Measurements from ENCODE around the gene KCNMB1.
A peak's percentile ranks its signal among the peaks of the same experiment; 100 is the strongest.

Gene KCNMB1

GRCh38 chr5:170338933-170339779 is 50.0 kb downstream of the KCNMB1 start:
- no peak for DNase-seq

DNA sequence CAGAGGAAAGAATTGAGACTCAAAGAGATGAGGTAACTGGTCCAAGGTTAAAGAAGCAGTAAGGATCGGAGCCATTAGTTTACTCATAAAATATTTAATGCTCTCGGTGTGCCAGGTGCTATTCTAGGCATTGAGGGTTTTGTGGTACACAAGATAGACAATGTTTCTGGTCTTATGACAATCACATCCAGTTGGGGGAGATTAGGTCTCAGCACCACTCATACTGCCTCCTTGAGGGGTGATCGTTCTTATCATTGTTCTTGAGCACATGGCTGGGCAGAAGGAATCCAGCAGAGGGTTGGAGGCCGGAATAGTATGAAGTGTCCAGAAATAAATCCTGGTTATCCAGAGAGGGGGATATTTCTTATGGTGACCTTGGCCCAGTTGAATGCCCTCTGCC is 50.9 kb downstream of the KCNMB1 start:
- DNase-seq = no peak

DNA sequence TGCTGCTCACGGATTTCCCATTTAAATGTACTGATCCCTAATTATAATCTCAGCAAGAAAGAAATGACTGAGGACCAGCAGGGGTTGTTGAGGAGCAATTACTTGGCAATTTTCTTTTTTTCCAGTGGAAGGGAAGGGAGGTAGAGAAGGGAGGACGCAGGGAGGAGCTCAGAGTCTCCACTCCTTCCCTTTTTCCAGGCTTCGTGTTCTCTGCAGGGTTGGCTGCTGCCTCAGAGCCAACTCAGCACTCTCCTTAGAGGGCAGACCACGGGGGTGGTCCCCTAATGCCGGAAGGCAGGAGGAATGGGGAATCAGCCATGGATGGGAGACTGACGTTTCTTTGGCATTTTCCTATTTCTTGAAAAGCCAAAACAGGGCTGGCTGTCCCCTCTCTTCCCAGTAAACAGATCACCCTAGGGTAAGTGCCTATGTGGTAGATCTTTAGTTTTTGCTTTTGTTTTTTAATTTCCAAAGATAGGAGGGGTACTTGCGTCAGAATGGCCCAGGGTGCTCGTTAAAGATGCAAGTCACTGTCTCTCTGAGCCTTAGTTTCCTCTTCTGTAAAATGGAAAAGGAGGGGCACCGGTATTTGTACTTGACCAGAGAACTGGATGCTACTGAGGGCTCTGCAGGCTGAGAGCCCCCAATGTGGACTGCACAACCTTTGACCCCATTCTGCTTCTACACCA is 52.0 kb downstream of the KCNMB1 start:
- peak in 1 of 2 donors; percentile 22 for DNase-seq

- DNase-seq = no peak
Observed at GRCh38 chr5:170336065-170336464, 53.1 kb downstream of the KCNMB1 start.

DNA sequence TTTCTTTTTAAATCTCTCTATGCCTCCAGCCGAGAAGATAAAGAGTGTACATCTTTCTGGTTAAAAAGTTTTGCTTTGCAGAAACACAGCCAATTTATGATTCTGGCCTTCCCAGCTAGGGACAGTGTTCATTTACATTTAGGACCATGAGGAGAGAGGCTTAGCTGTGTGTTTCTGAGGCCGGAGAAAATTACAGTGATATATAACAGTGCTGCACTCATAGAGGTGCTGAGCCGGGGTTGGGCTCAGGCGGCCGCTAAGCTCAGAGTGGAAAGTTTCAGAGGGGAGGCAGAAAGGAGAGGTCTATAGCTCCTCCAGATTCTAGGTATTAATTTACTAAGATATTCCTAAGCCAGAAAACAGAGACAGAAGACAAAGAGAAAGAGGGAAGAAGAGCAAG is 54.5 kb downstream of the KCNMB1 start:
- no peak for DNase-seq

DNA sequence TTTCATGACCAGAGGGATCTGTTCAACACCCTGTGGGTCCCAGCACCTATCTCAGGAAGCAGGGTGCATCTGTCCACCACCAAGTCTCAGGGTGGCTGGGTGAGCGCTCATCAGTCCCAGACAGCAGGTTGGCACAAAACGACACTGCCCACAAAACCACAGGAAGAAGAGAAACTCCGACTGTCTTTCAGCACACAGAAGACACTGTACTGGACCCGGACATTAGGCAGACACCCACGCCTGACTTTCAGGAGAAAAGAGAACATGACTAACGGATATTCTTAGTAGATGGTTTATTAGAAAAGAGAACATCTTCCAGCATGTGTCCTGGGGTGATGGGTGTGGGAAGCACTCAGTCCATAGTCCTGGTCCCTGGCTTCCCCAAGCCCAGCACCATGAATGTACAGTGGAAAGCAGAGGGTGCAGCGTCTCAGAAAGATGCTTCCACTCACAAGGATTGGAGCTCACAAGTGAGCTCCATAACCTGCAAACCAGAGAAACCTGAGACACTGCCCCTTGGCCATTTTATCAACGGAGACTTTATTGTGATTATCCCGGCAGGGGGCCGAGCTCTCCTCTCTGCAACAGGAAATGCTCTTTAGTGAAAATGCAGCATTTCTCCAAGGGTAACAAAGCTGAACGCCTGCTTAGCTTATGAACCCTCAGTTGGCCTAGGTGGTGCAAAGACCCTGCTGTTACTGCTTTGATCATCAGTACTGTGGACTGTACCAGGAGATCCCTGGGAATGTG is 55.8 kb downstream of the KCNMB1 start:
- DNase-seq = peak in 1 of 2 donors; percentile 89

DNA sequence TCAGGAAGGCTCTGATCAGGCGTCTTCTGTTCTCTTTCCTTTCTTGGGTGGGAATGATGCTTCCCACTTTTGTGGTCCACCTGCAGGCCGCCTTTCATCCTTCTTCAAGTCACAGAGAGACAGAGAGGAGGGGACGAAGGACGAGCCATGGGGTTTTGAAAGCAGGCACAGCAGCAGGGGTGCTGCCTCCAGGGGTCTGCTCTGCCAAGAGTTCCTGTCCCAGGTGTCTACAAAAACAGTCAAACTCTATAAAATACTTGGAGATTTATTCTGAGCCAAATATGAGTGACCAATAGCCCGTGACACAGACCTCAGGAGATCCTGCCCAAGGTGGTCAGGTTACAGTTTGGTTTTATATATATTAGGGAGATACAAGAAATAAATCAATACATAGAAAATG is 57.1 kb downstream of the KCNMB1 start:
- no peak for DNase-seq

DNA sequence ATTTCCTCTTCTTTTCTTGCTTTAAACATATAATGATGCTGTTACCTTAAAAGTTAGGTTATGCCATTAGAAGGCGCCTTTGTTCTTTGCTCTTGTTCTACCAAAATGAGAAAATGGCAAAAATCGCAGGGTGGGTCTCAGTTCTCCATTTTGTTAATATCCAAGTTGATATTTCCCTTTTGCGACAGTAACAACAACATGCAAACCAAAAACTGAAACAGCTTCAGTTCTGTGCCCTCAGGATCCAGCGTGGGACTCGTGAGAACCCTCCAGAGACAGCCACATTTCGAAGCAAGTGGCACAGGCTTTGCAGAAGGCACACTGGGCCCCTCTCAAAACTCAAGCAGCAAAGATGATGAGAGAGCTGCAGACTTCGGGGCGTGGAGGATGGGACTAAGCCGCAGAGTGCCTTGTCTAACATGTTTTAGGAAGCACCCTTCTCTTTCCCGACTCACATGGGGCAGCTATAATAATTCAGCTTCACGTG is 58.6 kb downstream of the KCNMB1 start:
- DNase-seq = peak in 1 of 2 donors; percentile 82

GRCh38 chr5:170329524-170329923 is 59.6 kb downstream of the KCNMB1 start:
- no peak for DNase-seq

GRCh38 chr5:170327829-170328228 is 61.3 kb downstream of the KCNMB1 start:
- no peak for DNase-seq

DNA sequence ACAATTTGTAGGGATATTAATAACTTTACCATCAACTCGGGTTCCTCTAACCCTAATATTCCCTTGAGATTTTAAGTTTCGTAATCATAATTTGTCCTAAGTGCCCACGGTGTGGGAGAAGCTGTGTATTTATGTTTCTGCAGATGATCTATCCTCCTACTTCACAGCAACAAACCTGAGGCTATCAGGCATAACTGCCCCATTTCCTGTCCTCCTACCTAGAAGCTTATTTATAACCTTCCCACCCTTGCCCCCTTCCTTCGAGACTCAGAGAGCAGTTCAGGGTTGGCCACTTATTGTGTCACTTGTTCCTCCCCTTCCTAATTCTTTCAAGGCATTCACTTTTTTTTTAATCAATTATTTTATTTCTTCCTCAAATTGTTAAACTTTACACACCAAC is 62.0 kb downstream of the KCNMB1 start:
- no peak for DNase-seq
